Mucosa of rectum (tissue), 2 donors: Measurements from ENCODE around the gene MIDN.

Experiments
- H3K27ac ChIP-seq, 2 donors: one replicate each; pipeline ENCODE4 v1.7.0; 2013; ENCODE audit warnings: inconsistent platforms in 2 of 2, low read depth in 2 of 2, low read length in 2 of 2
- H3K27me3 ChIP-seq, 2 donors: one replicate each; pipeline ENCODE4 v1.7.0; 2013; ENCODE audit warnings: low read length in 2 of 2; ENCODE audit not compliant: control insufficient read depth in 2 of 2, insufficient read depth in 2 of 2
- H3K36me3 ChIP-seq, 2 donors: one replicate each; pipeline ENCODE4 v1.7.0; 2013; ENCODE audit warnings: low read length in 2 of 2; ENCODE audit not compliant: control insufficient read depth in 2 of 2, insufficient read depth in 2 of 2
- H3K4me1 ChIP-seq, 2 donors: one replicate each; pipeline ENCODE4 v1.7.0; 2013; ENCODE audit warnings: low read length in 2 of 2, mild to moderate bottlenecking in 1 of 2; ENCODE audit not compliant: control insufficient read depth in 2 of 2, insufficient read depth in 2 of 2
- H3K4me3 ChIP-seq, 2 donors: one replicate each; pipeline ENCODE4 v1.7.0; 2013; ENCODE audit warnings: low read length in 2 of 2
- H3K9ac ChIP-seq, 2 donors: one replicate each; pipeline ENCODE4 v1.7.0; 2013; ENCODE audit warnings: low read length in 2 of 2, low read depth in 1 of 2, mild to moderate bottlenecking in 1 of 2
- H3K9me3 ChIP-seq, 2 donors: one replicate each; pipeline ENCODE4 v1.7.0; 2013; ENCODE audit warnings: low read length in 2 of 2; ENCODE audit not compliant: control insufficient read depth in 2 of 2
- donor health status: healthy.
- donor health status: Normal muscosa, but diverticular disease.

MIDN gene

DNA sequence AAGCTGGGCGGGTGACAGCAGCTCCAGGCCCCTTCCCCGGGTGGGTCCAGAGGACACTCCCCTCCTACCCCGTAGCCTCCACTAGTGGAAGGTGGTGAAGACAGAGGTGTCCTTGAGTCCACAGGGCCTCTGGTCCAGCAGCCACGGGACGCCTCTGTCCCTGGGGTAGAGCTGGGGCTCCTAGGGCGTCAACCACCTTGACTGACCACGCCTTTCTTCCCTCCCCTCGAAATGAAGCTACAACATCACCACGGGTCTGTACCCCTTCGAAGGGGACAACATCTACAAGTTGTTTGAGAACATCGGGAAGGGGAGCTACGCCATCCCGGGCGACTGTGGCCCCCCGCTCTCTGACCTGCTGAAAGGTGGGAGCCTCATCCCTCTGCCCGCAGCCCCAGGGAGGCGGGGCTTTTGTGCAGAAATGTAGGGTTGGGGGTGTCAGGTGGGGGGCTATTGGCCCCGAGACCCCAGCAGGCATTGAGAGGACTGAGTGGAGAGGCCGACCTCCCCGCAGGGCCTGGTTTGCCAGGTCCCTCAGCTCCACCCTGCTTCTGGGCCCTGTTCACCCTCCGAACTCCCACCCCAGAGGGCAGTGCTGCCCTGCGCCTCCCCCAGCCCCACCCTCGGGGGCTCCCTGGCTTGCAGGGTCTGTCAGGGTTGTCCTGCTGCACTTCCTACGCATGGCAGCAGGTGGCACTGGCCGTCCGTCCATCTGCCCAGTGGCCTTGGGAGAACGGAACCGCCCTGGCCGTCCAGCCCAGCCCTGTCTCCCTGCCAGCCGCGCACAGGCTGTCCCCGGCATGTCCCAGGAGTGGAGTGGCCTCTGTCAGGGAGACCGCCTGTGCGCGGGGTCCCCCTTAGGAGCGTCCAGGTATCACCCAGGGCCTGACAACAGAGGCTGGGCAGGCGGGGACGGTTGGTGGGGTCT, 27.1 kb upstream of the MIDN start:
- H3K4me3 ChIP-seq, result no peak overlapping the region
- no peak overlapping the region for H3K27ac ChIP-seq
- H3K36me3 ChIP-seq, result peaks cover 20 to 29% of the 10 kb centered on the region in 2 donors
- no peaks in the 10 kb centered on the region for H3K9me3 ChIP-seq
- H3K4me1 ChIP-seq, result peaks cover 3 to 5% of the 10 kb centered on the region in 2 donors
- no peak overlapping the region for H3K9ac ChIP-seq
- no peaks in the 10 kb centered on the region for H3K27me3 ChIP-seq

DNA sequence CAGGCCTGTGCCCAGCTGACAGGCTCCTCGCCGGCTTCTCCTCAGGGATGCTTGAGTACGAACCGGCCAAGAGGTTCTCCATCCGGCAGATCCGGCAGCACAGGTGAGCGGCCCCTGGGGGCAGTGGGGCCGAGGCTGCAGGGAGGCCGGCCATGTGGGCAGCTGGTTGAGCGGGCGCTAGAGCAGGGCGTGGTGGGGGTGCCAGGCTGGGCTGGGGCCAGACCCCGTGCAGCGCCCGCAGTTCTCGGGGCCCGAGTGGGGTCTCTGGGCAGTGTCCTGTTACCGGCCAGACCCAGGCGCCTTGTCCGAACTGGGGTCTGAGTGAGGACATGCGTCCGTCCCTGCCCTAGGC, 26.5 kb upstream of the MIDN start:
- Histone ChIP-seq H3K27me3 (no peaks in the 10 kb centered on the region), H3K9ac (no peak overlapping the region), H3K36me3 (peaks cover 20 to 29% of the 10 kb centered on the region in 2 donors), H3K4me3 (no peak overlapping the region), H3K4me1 (peaks cover 3 to 5% of the 10 kb centered on the region in 2 donors), H3K9me3 (no peaks in the 10 kb centered on the region), H3K27ac (no peak overlapping the region)

DNA sequence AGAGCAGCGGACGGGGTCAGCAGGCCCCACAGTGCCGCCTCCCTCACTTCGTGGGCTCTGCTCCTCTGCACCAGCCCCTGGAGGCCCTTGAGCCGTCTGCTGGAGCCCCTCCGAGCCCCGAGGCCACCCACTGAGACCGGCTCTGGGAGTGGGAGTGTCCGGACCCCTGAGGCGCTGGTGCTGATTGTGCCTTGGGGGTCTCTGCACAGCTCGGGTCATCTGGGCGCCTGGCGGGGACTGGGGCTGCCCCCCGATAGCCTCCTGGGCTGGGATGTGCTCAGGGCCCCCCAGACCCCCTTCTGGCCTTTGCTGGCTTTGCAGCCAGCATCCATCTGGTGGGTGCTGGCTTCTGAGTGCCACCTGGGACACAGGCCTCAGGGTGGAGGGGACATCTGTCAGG, 26.0 kb upstream of the MIDN start:
- no peak overlapping the region for H3K4me3 ChIP-seq
- peaks cover 3 to 5% of the 10 kb centered on the region in 2 donors for H3K4me1 ChIP-seq
- H3K36me3 ChIP-seq, result peaks cover 20 to 29% of the 10 kb centered on the region in 2 donors
- H3K9me3 ChIP-seq, result no peaks in the 10 kb centered on the region
- H3K27me3 ChIP-seq, result no peaks in the 10 kb centered on the region
- no peak overlapping the region for H3K9ac ChIP-seq
- H3K27ac ChIP-seq, result no peak overlapping the region

DNA sequence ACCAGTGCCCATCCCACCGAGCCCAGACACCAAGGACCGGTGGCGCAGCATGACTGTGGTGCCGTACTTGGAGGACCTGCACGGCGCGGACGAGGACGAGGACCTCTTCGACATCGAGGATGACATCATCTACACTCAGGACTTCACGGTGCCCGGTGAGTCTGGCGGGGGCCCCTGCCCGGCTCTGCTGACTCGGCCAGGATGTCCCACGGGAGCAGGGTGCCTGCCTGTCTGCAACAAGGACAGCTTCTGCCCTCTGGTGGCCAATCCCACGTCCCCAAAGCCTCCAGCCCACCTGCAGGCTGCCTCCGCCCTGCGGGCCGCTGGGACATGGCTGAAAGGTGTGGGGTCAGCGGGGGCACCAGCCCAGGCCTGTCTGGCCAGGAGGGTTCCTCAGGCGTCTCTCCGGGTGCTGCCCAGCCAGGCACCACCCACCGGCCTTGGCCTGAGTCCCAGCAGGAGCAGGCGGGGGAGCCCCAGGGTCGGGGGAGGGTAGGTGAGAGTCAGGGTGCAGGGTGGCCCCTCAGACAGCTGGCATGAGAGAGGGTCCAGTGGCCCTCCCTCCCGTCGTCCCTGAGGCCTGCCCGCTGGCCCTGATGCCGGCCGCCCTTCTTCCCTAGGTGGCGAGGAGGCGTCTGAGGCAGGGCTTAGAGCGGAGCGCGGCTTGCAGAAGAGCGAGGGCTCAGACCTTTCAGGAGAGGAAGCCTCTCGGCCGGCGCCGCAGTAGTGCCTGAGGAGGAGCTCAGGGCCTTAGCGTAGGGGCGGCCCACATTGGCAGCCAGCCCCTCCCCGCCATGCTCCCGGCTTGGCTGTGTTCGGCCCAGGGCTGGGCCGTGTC, 25.1 kb upstream of the MIDN start:
- H3K27me3 ChIP-seq, result no peaks in the 10 kb centered on the region
- H3K9me3 ChIP-seq, result no peaks in the 10 kb centered on the region
- no peak overlapping the region for H3K27ac ChIP-seq
- no peak overlapping the region for H3K4me3 ChIP-seq
- H3K9ac ChIP-seq, result no peak overlapping the region
- H3K36me3 ChIP-seq, result peaks cover 20 to 29% of the 10 kb centered on the region in 2 donors
- H3K4me1 ChIP-seq, result peaks cover 0 to 2% of the 10 kb centered on the region in 2 donors

DNA sequence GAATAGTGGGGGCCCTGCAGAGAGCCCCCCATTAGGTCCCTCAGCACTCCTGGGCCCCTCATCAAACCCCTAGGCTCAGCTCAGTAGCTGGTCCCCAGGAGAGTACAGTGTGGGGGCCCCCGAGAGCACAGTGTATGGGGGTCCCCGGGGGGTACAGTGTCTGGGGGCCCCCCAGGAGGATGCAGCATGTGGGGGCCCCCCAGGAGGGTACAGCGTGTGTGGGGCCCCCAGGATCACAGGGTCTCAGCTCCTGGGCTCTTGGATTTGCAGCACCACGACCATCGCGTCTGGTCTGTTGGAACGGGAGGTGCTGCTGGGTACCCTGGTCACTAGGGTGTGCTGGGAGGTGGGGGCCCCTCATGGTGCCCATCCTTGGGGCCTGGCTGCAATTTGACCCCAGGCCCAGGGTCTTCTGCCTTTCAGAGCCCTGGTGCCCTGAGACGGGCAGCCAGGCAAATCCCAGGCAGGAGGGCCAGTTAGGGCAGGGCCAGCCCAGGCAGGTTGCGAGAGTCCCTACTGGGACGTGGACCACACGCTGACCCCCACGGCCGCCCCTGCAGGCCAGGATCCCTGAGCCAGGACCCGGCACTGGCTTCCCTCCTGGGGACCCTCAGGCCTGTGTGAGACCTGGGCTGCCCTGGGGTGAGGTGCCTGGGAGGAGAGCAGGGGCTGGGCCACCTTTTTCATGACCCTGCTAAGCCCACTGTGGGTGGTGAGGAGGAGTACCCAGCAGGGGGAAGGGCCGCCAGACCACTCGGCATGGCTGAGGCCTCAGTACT, 24.1 kb upstream of the MIDN start:
- peaks cover 20 to 29% of the 10 kb centered on the region in 2 donors for H3K36me3 ChIP-seq
- H3K27ac ChIP-seq, result no peak overlapping the region
- no peaks in the 10 kb centered on the region for H3K27me3 ChIP-seq
- no peak overlapping the region for H3K4me3 ChIP-seq
- no peak overlapping the region for H3K9ac ChIP-seq
- H3K9me3 ChIP-seq, result no peaks in the 10 kb centered on the region
- H3K4me1 ChIP-seq, result no peaks in the 10 kb centered on the region

DNA sequence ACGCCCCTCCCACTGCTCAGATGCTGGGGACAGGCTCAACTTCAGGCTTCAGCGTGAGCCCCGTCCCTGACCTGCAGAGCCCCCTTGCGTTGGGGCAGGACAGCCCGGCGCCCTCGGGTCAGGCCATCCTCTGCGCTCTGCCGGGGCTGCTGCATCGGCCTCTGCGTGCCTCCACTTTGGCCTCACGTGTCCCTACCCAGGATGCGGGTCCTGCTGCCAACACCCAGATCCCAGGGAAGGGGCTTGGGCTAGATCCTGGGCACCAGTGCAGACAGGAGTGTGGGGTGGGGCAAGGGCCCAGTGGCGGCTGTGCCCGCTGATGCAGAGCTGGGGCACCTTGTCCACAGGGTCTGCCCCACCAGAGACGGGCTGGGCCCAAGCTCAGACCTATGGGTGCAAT, 23.5 kb upstream of the MIDN start:
- no peaks in the 10 kb centered on the region for H3K9me3 ChIP-seq
- H3K27ac ChIP-seq, result no peak overlapping the region
- H3K27me3 ChIP-seq, result no peaks in the 10 kb centered on the region
- H3K4me3 ChIP-seq, result no peak overlapping the region
- H3K4me1 ChIP-seq, result no peaks in the 10 kb centered on the region
- no peak overlapping the region for H3K9ac ChIP-seq
- H3K36me3 ChIP-seq, result peaks cover 20 to 29% of the 10 kb centered on the region in 2 donors

DNA sequence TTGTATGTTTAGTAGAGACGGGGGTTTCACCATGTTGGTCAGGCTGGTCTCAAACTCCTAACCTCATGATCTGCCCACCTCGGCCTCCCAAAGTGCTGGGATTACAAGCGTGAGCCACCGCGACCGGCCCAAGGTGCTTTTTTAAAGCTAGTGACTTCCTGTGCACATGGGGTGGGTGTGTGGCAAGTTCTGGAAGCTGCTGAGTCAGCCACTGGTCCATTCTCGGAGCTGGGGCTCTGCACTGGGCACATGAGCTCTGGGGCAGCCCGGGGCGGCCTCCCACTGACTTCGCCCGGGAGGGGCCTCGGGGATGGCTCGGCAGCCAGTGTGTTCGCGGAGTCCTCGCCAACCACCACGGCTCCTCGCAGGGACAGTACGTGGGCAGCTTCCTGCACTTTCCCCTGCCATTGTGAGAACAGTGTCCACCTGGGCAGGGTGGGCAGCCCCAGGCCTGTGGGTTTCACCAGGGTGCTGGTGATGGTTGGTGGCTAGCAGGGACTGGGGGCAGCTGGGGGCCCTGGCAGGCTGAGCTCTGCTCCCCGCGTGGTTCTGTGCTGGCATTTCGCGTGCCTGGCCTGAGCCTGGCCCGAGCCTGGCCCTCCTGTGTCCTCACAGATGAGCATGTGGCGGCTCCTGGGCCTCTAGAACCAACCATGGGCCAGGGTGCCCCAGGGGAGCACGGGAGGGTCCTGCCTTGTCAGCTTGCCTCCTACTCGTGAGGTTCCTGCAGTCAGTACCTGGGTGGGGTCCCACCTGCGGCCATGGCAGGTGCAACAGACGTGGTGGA, 22.8 kb upstream of the MIDN start:
- H3K9me3 ChIP-seq, result no peaks in the 10 kb centered on the region
- no peaks in the 10 kb centered on the region for H3K4me1 ChIP-seq
- no peak overlapping the region for H3K4me3 ChIP-seq
- H3K36me3 ChIP-seq, result peaks cover 17 to 25% of the 10 kb centered on the region in 2 donors
- H3K9ac ChIP-seq, result no peak overlapping the region
- no peak overlapping the region for H3K27ac ChIP-seq
- no peaks in the 10 kb centered on the region for H3K27me3 ChIP-seq

DNA sequence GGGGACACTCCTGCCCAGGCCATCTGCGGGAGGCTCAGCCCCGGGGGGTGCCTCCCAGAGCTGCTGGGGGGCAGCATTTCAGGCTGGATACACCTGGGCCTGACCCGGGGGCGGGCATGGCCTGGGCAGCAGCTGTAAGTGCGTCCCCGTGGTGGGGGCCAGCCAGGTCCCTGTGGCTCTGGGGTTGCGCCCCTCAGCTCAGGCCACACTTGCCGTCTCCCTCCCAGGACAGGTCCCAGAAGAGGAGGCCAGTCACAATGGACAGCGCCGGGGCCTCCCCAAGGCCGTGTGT, 22.2 kb upstream of the MIDN start:
- no peaks in the 10 kb centered on the region for H3K9me3 ChIP-seq
- H3K4me1 ChIP-seq, result no peaks in the 10 kb centered on the region
- no peaks in the 10 kb centered on the region for H3K27me3 ChIP-seq
- H3K36me3 ChIP-seq, result peaks cover 14 to 19% of the 10 kb centered on the region in 2 donors
- no peak overlapping the region for H3K27ac ChIP-seq
- H3K4me3 ChIP-seq, result no peak overlapping the region
- no peak overlapping the region for H3K9ac ChIP-seq

DNA sequence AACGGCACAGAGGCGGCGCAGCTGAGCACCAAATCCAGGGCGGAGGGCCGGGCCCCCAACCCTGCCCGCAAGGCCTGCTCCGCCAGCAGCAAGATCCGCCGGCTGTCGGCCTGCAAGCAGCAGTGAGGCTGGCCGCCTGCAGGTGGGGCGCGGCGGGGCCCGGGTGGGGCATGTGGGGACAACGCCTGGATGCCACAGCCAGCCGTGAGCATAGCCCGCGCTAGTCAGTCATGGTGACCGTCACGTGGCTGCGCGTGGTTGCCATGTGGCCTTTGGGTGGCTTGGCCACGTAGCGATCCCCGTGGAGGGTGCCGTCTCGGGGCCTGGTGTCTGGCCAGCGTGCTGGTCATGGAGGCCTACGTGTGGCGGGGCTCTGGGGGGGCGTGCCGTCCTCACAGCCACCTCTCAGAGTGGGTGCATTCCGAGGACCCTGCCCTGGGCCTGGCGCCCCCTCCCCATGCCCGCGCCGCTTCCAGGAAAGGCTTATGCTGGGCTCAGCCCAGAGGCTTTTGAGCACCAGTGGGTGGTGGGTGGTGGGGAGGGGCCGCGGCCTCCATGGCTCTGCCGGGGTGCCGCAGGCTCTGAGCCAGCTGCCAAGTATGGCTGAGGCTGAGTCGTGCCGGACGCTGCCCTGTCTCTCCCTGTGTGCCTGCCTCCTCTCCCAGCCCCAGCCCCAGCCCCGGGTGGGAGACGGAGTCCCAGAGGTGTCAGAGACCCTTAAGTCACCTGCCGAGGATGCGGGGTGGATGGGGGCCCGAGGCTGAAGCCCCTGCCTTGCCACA, 21.7 kb upstream of the MIDN start:
- no peak overlapping the region for H3K4me3 ChIP-seq
- no peaks in the 10 kb centered on the region for H3K4me1 ChIP-seq
- H3K27me3 ChIP-seq, result no peaks in the 10 kb centered on the region
- no peaks in the 10 kb centered on the region for H3K9me3 ChIP-seq
- peaks cover 14 to 19% of the 10 kb centered on the region in 2 donors for H3K36me3 ChIP-seq
- no peak overlapping the region for H3K27ac ChIP-seq
- H3K9ac ChIP-seq, result no peak overlapping the region
